ENCODE results near the gene NLRP13.

Gene NLRP13

GRCh38 chr19:55857149-55857548 is 75.0 kb downstream of the NLRP13 start:
- H3K36me3 ChIP-seq (ENCODE audit: control insufficient read depth, insufficient read depth, low read length): no peaks in the 10 kb centered on the region
- no peak overlapping the region for H3K4me3 ChIP-seq (ENCODE audit: extremely low read depth, insufficient read depth, low read length, poor library complexity, severe bottlenecking)
- H3K4me1 ChIP-seq (ENCODE audit: control insufficient read depth, insufficient read depth, low read length, poor library complexity, severe bottlenecking): no peaks in the 10 kb centered on the region
- peaks cover 81% of the 10 kb centered on the region for H3K9me3 ChIP-seq (ENCODE audit: control insufficient read depth, low read length)
- WGBS, 2 experiments (ENCODE audit: insufficient coverage in 2 of 2): 73 to 78% methylated on average over 1 to 2 of the region's 4 CpGs
- no peak overlapping the region for H3K27ac ChIP-seq (ENCODE audit: low read depth, low read length, severe bottlenecking)

- Histone ChIP-seq H3K9me3 (ENCODE audit: control insufficient read depth, low read length) (peaks cover 70% of the 10 kb centered on the region), H3K4me1 (ENCODE audit: control insufficient read depth, insufficient read depth, low read length, poor library complexity, severe bottlenecking) (no peaks in the 10 kb centered on the region), H3K27ac (ENCODE audit: low read depth, low read length, severe bottlenecking) (no peak overlapping the region), H3K4me3 (ENCODE audit: extremely low read depth, insufficient read depth, low read length, poor library complexity, severe bottlenecking) (no peak overlapping the region), H3K36me3 (ENCODE audit: control insufficient read depth, insufficient read depth, low read length) (no peaks in the 10 kb centered on the region)
- WGBS, 2 experiments (ENCODE audit: insufficient coverage in 2 of 2): 67% methylated on average over 1 of the region's 1 CpG; no CpG with 5 or more reads in 1 of the 2 experiments
Measured at GRCh38 chr19:55855160-55855559, 77.0 kb downstream of the NLRP13 start.

Measured in mesodermal cell (in vitro differentiated cells).